ENCODE results near the gene SGCG.

- TF ChIP-seq CTCF (IDR thresholded peaks at IDR 0.05): no peak
- no peak for TF ChIP-seq POLR2A (IDR thresholded peaks at IDR 0.05)
- no peak for TF ChIP-seq POLR2AphosphoS5 (IDR thresholded peaks at IDR 0.05)
- TF ChIP-seq EP300 (IDR thresholded peaks at IDR 0.05): no peak
Observed at GRCh38 chr13:23147827-23148226, 33.0 kb upstream of the SGCG start.

Data from suprapubic skin (tissue), 4 donors.